GM12874 (cell line): ENCODE results near the gene BBS1.

ENCODE experiments used
- CTCF ChIP-seq: IDR thresholded peaks from 2 replicates; pipeline ENCODE4 v1.5.1; 2011; ENCODE audit warnings: low read depth, mild to moderate bottlenecking, control low read depth, low read length, moderate library complexity; ENCODE audit not compliant: insufficient read depth

Gene BBS1

GRCh38 chr11:66559142-66559865 is 48.9 kb downstream of the BBS1 start:
- TF ChIP-seq CTCF: no peak

- TF ChIP-seq CTCF: no peak
Observed at GRCh38 chr11:66559866-66560676, 49.6 kb downstream of the BBS1 start.

GRCh38 chr11:66561178-66561974 is 50.9 kb downstream of the BBS1 start:
- no peak for TF ChIP-seq CTCF

DNA sequence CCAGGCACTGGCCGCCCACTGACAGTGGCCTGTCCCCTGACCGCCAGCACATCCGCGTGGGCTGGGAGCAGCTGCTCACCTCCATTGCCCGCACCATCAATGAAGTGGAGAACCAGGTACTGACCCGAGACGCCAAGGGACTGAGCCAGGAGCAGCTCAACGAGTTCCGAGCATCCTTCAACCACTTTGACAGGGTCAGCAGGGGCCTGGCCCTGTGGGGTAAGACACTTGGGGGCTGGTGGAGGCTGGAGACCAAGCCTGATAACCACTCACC is 51.5 kb downstream of the BBS1 start:
- TF ChIP-seq CTCF: no peak

GRCh38 chr11:66562275-66562674 is 51.8 kb downstream of the BBS1 start:
- TF ChIP-seq CTCF: no peak

GRCh38 chr11:66562907-66563583 is 52.6 kb downstream of the BBS1 start:
- no peak for TF ChIP-seq CTCF

GRCh38 chr11:66563832-66564231 is 53.4 kb downstream of the BBS1 start:
- no peak for TF ChIP-seq CTCF
